ENCODE measurements around the gene IFI30. TPM values are rescaled to one million over a fixed set of nuclear protein-coding genes. Genes with fewer than 3 reads are reported as not detected.

Gene IFI30
- total RNA-seq, 1 donor from 2014 or later: 22.8 TPM

- Mint-ChIP-seq H3K9me3 (no peaks in the 10 kb centered on the region), H3K4me3 (no peak overlapping the region), H3K27me3 (no peaks in the 10 kb centered on the region), H3K4me1 (ENCODE audit: unreplicated experiment) (no peaks in the 10 kb centered on the region), H3K36me3 (peaks cover 6% of the 10 kb centered on the region), H3K27ac (no peak overlapping the region)
- no peak for TF ChIP-seq CTCF (conservative IDR thresholded peaks at IDR 0.05)
- DNase-seq (ENCODE audit: extremely low spot score, unreplicated experiment): no peak
Measured at GRCh38 chr19:18130523-18131242, 42.9 kb upstream of the IFI30 start.

GRCh38 chr19:18131841-18132596 lies 41.6 kb upstream of the IFI30 start:
- Mint-ChIP-seq H3K4me1 (ENCODE audit: unreplicated experiment) (peaks cover 4% of the 10 kb centered on the region), H3K27ac (no peak overlapping the region), H3K9me3 (no peaks in the 10 kb centered on the region), H3K36me3 (peaks cover 6% of the 10 kb centered on the region), H3K4me3 (no peak overlapping the region), H3K27me3 (no peaks in the 10 kb centered on the region)
- TF ChIP-seq CTCF (conservative IDR thresholded peaks at IDR 0.05): no peak
- DNase-seq (ENCODE audit: extremely low spot score, unreplicated experiment): no peak

GRCh38 chr19:18135712-18136584 lies 37.7 kb upstream of the IFI30 start:
- Mint-ChIP-seq H3K4me1 (ENCODE audit: unreplicated experiment) (peaks cover 4% of the 10 kb centered on the region), H3K36me3 (peaks cover 11% of the 10 kb centered on the region), H3K9me3 (no peaks in the 10 kb centered on the region), H3K4me3 (no peak overlapping the region), H3K27me3 (no peaks in the 10 kb centered on the region), H3K27ac (peak overlapping the region; percentile 86)
- DNase-seq (ENCODE audit: extremely low spot score, unreplicated experiment): no peak
- TF ChIP-seq CTCF (conservative IDR thresholded peaks at IDR 0.05): no peak

- TF ChIP-seq CTCF (conservative IDR thresholded peaks at IDR 0.05): no peak
- Mint-ChIP-seq H3K27ac (no peak overlapping the region), H3K9me3 (no peaks in the 10 kb centered on the region), H3K4me1 (ENCODE audit: unreplicated experiment) (peaks cover 4% of the 10 kb centered on the region), H3K4me3 (no peak overlapping the region), H3K36me3 (peaks cover 9% of the 10 kb centered on the region), H3K27me3 (no peaks in the 10 kb centered on the region)
- DNase-seq (ENCODE audit: extremely low spot score, unreplicated experiment): no peak
Measured at GRCh38 chr19:18137242-18137641, 36.4 kb upstream of the IFI30 start.

GRCh38 chr19:18137657-18138339 lies 35.8 kb upstream of the IFI30 start:
- no peak overlapping the region for H3K27ac Mint-ChIP-seq
- TF ChIP-seq CTCF (conservative IDR thresholded peaks at IDR 0.05): no peak
- H3K27me3 Mint-ChIP-seq: no peaks in the 10 kb centered on the region
- peaks cover 4% of the 10 kb centered on the region for H3K4me1 Mint-ChIP-seq (ENCODE audit: unreplicated experiment)
- peaks cover 7% of the 10 kb centered on the region for H3K36me3 Mint-ChIP-seq
- DNase-seq (ENCODE audit: extremely low spot score, unreplicated experiment): no peak
- H3K4me3 Mint-ChIP-seq: no peak overlapping the region
- H3K9me3 Mint-ChIP-seq: no peaks in the 10 kb centered on the region

Data from type B pancreatic cell (in vitro differentiated cells).